DOHH2 (cell line): ENCODE results near the gene KMT5C.

ENCODE experiments used
- CTCF ChIP-seq: fragments of 200-600 bp; sonication (generic); IDR thresholded peaks from one replicate; pipeline ENCODE4 v1.5.1; 2014; ENCODE audit warnings: antibody characterized with exemption, mild to moderate bottlenecking, low read depth, low read length; ENCODE audit not compliant: poor library complexity, severe bottlenecking
- EZH2phosphoT487 ChIP-seq: fragments of 200-600 bp; sonication (generic); IDR thresholded peaks from 2 replicates; pipeline ENCODE4 v1.6.1; 2017; ENCODE audit warnings: borderline replicate concordance, mild to moderate bottlenecking, antibody characterized with exemption, low read length, moderate library complexity, mixed read lengths

DNA sequence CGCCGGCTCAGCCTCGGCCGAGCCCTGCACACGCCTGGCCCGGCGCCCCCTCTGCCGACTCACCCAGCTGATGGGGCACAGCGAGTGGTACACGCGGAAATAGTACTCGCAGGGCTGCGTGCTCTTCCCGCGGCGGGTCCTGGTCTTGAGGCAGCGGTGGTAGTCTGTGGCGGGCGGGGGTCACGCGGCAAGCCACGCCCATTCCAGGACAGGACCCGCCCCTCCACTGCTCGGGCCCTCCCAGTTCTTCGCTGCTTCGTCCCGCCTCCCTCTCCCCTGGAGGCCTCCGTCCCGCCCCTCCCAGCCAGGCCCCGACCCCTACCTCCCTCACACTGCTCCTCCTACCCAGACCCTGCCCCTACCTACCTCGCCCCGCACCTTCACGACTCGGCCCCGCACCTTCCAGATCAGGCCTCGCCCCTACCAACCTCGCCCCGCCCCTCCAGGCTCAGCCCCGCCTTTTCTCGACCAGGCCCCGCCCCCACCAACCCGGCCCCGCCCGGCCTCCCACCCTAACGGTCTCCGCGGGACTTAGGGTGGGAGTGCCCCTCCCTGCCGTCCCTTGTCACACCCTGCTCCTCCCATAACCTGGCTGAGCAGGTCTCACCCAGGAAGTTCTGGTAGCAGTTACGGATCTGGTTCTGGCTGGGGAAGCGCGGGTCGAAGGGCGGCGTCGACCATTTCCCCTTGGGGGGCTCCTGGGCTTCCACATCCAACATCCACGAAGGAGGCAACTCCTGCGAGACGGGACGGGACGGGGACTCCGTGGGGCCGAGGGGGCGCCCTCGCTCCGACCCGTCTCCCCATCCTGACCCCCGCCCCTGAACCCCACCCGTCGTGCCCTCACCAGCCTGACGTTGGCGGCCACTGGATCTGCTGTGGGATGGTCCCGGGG is 14.4 kb downstream of the KMT5C start:
- TF ChIP-seq CTCF (no peak), EZH2phosphoT487 (no peak)
